Testis (tissue), 2 donors: Measurements from ENCODE around the gene ZNF618.

Source experiments
- POLR2A ChIP-seq: fragments of 450-650 bp; IDR thresholded peaks from one replicate; pipeline ENCODE4 v1.6.1; 2017; ENCODE audit warnings: antibody characterized with exemption, mild to moderate bottlenecking, moderate library complexity
- TF ChIP-seq, protein P1 (sequence below), 3 experiments: fragments of 450-650 bp in 2 of 3; fragments of 200-600 bp in 1 of 3; sonication (generic) in 1 of 3; IDR thresholded peaks; one replicate each; pipeline ENCODE4 v1.5.1; 2016 to 2019; ENCODE audit warnings: antibody characterized with exemption in 3 of 3, mild to moderate bottlenecking in 2 of 3, moderate library complexity in 1 of 3

DNA sequence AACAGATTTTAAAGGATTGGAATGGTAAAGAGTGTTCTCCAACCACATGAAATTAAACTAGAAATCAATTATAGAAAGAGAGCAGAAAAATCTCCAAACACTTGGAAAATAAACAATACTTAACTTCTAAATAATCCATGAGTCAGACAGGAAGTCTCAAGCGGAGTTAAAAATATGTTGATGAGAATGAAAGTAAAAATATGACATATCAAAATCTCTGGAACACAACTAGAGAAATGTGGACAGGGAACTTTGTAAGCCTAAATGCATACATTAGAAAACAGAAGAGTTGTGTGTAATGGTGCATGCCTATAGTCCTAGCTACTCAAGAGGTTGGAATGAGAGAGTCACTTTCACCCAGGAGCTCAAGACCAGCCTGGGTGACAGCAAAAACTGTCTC is 47.9 kb upstream of the ZNF618 start:
- no peak for TF ChIP-seq POLR2A
- TF ChIP-seq, protein P1, sequence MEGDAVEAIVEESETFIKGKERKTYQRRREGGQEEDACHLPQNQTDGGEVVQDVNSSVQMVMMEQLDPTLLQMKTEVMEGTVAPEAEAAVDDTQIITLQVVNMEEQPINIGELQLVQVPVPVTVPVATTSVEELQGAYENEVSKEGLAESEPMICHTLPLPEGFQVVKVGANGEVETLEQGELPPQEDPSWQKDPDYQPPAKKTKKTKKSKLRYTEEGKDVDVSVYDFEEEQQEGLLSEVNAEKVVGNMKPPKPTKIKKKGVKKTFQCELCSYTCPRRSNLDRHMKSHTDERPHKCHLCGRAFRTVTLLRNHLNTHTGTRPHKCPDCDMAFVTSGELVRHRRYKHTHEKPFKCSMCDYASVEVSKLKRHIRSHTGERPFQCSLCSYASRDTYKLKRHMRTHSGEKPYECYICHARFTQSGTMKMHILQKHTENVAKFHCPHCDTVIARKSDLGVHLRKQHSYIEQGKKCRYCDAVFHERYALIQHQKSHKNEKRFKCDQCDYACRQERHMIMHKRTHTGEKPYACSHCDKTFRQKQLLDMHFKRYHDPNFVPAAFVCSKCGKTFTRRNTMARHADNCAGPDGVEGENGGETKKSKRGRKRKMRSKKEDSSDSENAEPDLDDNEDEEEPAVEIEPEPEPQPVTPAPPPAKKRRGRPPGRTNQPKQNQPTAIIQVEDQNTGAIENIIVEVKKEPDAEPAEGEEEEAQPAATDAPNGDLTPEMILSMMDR (IDR thresholded peaks at IDR 0.05), result no peak
